AG09309 (cell line): ENCODE measurements around the gene RALGDS.

Experiments used
- DNase-seq: peaks from one replicate; pipeline ENCODE4 v3.0.0-alpha.2; 2010; ENCODE audit warnings: low read depth
- H3K4me3 ChIP-seq: 2 replicates; pipeline ENCODE4 v1.5.1; 2011; ENCODE audit warnings: mild to moderate bottlenecking, low read depth, low read length, moderate library complexity; ENCODE audit not compliant: control insufficient read depth
- CTCF ChIP-seq: IDR thresholded peaks from 2 replicates; pipeline ENCODE4 v1.5.1; 2011; ENCODE audit warnings: mild to moderate bottlenecking, low read depth, low read length, inconsistent platforms; ENCODE audit not compliant: insufficient read depth, control insufficient read depth; ENCODE audit errors: missing control alignments

RALGDS gene

GRCh38 chr9:133134388-133135145, 13.5 kb upstream of the RALGDS start:
- DNase-seq: no peak
- no peak for TF ChIP-seq CTCF
- no peak overlapping the region for H3K4me3 ChIP-seq

- no peak overlapping the region for H3K4me3 ChIP-seq
- no peak for TF ChIP-seq CTCF
- peak; percentile 80 for DNase-seq
These were observed 12.8 kb upstream of the RALGDS start for GRCh38 chr9:133133681-133134387.

- H3K4me3 ChIP-seq: no peak overlapping the region
- no peak for DNase-seq
- no peak for TF ChIP-seq CTCF
These were observed 11.1 kb upstream of the RALGDS start for GRCh38 chr9:133132174-133132573.

- TF ChIP-seq CTCF: no peak
- no peak for DNase-seq
- no peak overlapping the region for H3K4me3 ChIP-seq
These were observed 10.5 kb upstream of the RALGDS start for GRCh38 chr9:133131506-133131905.

DNA sequence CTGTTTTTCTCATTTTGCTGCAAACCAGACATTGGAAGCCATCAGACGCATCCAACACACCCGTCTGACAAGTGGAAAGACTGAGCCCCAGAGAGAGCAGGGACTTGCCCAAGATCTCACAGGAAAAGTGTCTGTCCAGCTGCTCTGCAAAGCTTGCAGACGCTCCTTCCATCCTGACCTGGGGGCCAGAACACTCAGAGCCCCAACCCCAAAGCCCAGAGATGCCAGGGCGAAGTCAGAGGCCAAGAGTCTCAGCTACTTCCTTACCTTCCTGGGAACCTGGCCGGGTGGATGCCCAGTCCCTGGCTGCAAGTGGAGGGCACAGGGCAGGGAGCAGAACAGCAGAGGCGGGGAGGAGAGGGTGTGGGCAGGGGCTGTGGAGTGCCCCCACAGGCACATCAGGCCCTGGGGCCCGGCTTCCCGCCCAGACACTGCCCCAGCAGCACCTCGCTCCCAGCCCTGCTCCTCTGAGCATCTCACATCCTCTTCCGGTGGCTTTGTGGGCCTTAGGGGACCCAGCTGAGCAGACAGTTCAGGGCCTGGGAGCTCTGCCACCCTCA, 9.7 kb upstream of the RALGDS start:
- DNase-seq: no peak
- H3K4me3 ChIP-seq: no peak overlapping the region
- no peak for TF ChIP-seq CTCF

DNA sequence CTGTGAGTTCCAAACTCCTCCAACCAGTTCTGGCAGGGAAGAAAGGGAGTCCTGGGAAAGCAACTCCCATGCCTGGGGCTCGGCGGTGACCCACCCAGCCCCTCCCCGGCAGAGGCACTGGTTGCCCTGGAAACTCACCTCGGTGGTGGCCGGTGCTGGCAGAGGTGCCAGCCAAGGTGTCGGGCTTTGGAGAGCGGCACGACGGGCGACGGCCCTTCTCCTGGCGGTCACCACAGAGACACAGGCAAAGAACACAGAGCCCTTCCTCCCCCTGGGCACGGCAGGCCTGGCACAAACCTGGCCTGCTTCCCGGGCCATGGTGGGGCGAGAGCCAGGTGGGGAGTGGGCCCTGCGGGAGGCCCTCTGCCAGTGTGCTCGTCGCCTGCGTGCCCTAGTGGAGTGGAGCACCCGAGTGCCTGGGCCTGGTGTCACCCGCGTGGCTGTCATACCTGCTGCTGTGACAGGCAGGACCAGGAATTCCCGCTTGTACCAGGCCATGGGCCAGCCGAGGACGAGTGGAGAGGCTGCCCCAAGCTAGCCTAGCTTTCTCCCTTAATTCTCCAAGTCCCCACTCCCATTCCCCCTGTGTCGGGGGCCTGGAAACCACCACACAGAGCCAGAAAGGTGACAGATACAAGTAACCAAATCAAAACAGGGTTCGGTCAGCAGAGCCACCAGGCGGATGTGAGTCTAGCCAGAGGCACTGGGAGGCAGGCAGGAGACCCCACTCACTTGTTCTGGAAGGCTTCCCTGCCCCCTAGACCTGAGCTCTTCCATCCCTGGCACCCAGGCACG, 8.2 kb upstream of the RALGDS start:
- no peak for DNase-seq
- TF ChIP-seq CTCF: no peak
- H3K4me3 ChIP-seq: no peak overlapping the region
